ENCODE measurements around the gene PLEKHG3.

GRCh38 chr14:64738281-64738804, 34.1 kb downstream of the PLEKHG3 start:
- TF ChIP-seq CTCF (conservative IDR thresholded peaks at IDR 0.05; ENCODE audit: low read length) (no peak), EZH2phosphoT487 (IDR thresholded peaks at IDR 0.05; ENCODE audit: borderline replicate concordance, low read depth, low read length) (no peak)

Measured in OCI-LY7 (cell line).